ENCODE measurements around the gene WDR20.

Gene WDR20

GRCh38 chr14:102232348-102232625 is 92.6 kb downstream of the WDR20 start:
- no peak for DNase-seq (ENCODE audit: low read depth)
- TF ChIP-seq CTCF (conservative IDR thresholded peaks at IDR 0.05; ENCODE audit: low read length) = no peak
- no peak overlapping the region for H3K4me3 ChIP-seq (ENCODE audit: low read length)

- no peak for DNase-seq (ENCODE audit: low read depth)
- H3K4me3 ChIP-seq (ENCODE audit: low read length) = no peak overlapping the region
- no peak for TF ChIP-seq CTCF (conservative IDR thresholded peaks at IDR 0.05; ENCODE audit: low read length)
These were observed 93.4 kb downstream of the WDR20 start for GRCh38 chr14:102233081-102233480.

GRCh38 chr14:102234331-102235264 is 94.9 kb downstream of the WDR20 start:
- H3K4me3 ChIP-seq (ENCODE audit: low read length) = no peak overlapping the region
- no peak for DNase-seq (ENCODE audit: low read depth)
- no peak for TF ChIP-seq CTCF (conservative IDR thresholded peaks at IDR 0.05; ENCODE audit: low read length)

GRCh38 chr14:102235275-102235897 is 95.7 kb downstream of the WDR20 start:
- TF ChIP-seq CTCF (conservative IDR thresholded peaks at IDR 0.05; ENCODE audit: low read length) = peak; percentile 80
- no peak overlapping the region for H3K4me3 ChIP-seq (ENCODE audit: low read length)
- DNase-seq (ENCODE audit: low read depth) = peak; percentile 85

GRCh38 chr14:102236026-102236425 is 96.3 kb downstream of the WDR20 start:
- no peak for TF ChIP-seq CTCF (conservative IDR thresholded peaks at IDR 0.05; ENCODE audit: low read length)
- H3K4me3 ChIP-seq (ENCODE audit: low read length) = no peak overlapping the region
- no peak for DNase-seq (ENCODE audit: low read depth)

GRCh38 chr14:102238131-102238530 is 98.4 kb downstream of the WDR20 start:
- TF ChIP-seq CTCF (conservative IDR thresholded peaks at IDR 0.05; ENCODE audit: low read length) = no peak
- H3K4me3 ChIP-seq (ENCODE audit: low read length) = no peak overlapping the region
- no peak for DNase-seq (ENCODE audit: low read depth)

- H3K4me3 ChIP-seq (ENCODE audit: low read length) = no peak overlapping the region
- no peak for DNase-seq (ENCODE audit: low read depth)
- no peak for TF ChIP-seq CTCF (conservative IDR thresholded peaks at IDR 0.05; ENCODE audit: low read length)
These were observed 99.1 kb downstream of the WDR20 start for GRCh38 chr14:102238766-102239165.
